Activated CD4-positive, alpha-beta T cell treated with anti-CD3 and anti-CD28 coated beads for 1 hour (primary cell): Measurements from ENCODE around the gene TMSB10.
A peak's percentile ranks its signal among the peaks of the same experiment; 100 is the strongest.
"Not testable (repeated sequence)": the region's sequence is repeated elsewhere in the genome, so short reads cannot be mapped to it uniquely, and the experiment has no call there.

Experiments used
- DNase-seq: peaks from one replicate; pipeline ENCODE4 v3.0.0-alpha.2; 2020

TMSB10 gene

DNA sequence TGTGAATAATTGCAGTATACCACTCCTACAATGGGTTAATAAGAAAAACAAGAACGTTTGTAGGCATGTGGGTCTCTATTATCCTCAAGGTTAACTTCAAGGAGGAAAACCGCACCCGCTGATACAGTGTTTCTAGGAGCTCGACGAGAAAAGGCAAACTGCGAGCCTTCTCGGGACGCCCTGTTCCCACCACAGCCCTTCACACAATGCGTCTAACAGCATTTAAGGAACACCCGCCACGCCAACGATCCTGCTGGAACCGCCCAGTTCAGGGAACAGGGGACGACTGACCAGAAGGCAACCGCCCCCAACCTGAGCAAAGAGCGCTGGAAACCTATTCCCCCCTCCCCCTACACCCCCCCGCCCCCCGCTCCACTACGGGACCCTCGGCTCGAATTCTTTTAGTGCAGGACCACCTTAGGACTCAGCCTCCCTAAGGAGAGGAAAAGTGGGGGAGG is 710 bp upstream of the TMSB10 start:
- no peak for DNase-seq

DNA sequence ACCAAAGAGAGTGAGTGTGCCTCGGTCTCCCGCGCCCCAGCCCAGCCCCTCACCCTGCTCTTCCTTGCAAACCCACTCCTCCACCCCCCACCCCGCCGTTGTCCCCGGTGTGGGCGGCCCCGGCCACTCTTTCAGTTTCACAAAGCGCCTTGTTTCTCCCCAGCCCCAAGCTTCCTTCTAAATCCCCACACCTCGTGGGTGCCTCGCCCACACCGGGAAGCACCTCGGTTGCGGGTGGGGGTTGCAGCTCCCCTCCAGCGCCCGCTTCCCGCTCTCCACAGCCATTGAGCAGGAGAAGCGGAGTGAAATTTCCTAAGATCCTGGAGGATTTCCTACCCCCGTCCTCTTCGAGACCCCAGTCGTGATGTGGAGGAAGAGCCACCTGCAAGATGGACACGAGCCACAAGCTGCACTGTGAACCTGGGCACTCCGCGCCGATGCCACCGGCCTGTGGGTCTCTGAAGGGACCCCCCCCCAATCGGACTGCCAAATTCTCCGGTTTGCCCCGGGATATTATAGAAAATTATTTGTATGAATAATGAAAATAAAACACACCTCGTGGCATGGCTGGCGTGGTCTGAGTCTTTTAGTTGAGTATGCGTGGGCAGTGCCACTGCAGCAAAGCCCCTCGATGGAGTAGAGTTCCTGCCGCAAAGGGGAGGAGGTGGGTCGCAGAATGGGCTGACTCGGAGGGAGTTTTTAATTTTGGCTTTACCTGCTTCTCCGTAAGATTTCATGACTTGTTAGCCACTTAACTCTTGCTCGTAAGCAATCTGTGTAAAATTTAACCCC is 848 bp downstream of the TMSB10 start:
- no peak for DNase-seq

DNA sequence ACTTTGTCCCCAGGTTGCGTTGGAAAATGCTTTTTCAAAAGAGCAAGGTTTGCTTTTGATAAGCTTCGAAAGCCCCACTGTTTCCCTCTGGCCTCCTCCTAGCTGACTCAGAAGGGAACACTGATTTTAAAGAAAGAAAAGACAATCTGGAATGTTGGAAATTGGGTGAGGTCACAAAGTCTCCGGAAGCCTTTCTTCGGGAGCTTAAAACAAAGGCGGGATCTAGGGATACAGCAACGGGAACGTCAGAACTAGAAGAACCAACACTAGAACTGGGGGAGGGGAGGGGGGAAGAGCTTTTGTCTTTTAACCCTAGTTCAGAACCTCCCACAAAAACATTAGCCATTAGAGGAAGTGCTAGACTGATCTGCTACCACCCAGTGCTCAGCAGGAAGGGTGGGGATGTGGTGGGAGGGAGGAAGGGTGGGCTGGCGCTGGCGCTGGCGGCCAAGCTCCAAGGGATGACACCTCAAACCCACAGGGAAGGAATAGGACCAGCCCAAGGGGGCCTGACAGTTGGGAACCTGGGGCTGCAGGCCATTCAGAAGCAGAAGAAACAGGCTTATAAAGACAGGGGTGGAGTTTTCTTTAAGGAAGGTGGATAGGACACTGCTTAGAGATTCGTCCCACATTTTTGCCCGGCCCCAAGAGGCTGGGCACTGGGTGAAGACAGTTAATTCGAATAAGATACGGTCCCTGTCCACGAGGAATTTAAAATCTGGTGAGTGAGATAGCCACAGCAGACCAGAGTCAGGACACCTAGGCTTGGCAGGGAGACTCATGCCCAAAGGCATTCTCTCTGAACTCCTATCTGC is 1.7 kb downstream of the TMSB10 start:
- no peak for DNase-seq

DNA sequence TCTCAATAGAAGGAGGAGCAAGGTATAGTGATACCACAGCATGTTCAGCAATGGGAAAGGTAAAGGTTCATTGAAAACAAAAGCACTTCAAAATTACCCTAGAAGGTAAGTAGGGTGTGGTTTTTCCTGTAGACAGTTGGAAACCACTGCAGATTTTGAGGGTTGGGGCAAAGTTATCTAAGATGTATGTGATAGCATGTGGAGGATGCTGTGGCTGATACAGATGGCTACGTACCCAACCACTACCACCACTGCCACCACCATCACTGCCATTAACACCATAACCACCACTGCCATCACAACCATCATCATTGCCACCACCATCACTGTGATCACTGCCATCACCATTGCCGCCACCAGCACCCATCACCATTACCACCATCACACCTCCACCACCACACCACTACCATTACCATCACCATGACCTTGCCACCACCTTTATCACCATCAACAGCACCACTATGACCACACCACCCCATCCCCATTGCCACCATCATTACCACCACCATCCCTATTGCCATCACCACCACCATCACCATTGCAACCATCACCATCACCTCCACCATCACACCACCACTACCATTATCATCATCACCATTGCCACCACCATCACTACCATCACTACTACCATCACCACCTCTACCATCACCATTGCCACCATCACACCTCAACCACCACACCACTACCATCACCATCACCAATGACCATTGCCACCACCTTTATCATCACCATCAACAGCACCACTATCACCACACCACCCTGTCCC is 3.7 kb downstream of the TMSB10 start:
- no peak for DNase-seq

DNA sequence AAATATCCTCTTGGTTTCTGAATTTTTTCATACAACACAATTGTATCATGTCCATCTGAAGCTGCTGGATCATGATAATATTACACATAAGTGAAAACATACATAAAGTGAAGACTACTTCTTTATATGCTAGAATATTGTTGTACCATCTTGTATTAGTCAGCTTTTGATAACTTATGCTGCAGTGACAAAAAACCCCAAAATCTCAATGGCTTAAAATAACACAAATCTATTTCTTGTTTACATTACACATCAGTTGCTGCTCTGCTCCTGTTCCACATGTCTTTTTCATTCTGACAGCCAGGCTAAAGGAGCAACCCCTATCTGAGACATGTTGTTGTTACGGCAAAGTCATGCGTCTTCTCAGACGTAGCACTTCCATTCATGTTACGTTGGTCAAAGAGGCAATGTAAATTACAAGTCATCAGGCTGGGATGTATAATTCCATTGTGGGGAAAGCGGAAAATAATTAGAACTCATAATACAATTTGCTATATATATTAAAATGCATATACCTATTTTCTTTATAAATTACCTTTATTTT is 5.8 kb downstream of the TMSB10 start:
- DNase-seq: no peak

DNA sequence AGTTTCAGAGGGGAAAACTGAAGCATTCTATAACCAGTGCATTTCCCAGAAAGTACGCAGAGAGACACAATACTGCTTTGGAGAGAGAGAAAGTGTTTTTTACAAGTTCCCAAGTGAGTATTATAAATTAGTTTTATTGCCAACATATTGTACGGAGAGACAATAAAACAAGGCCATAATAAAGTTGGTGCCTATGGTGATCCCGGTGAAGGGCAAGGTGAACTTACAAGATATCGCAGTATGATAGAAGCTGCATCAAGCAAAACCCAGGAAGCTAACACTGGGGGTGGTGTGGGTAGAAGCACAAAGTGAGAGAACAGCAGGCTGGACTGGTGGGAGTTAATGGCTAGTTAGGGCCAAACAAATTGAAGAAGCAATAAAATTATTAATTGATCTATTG is 7.5 kb downstream of the TMSB10 start:
- no peak for DNase-seq

DNA sequence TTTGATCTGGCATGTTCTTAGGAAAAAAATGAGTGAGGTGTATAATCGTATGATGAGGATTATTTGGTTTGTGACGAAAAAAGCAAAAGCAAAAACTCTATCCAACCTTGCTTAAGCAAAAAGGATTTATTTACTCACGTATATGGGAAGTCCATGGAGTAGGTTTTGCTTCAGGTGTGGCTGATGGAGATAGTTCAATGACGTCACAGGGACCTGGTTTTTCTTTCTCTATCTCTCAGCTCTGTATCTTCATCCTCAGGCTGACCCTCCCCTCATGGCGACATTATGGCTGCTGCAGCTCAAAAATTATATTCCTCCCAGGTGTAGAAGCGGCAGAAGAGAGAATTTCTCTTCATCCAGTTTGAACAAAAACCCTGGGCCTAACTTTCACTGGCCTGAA is 8.9 kb downstream of the TMSB10 start:
- no peak for DNase-seq

DNA sequence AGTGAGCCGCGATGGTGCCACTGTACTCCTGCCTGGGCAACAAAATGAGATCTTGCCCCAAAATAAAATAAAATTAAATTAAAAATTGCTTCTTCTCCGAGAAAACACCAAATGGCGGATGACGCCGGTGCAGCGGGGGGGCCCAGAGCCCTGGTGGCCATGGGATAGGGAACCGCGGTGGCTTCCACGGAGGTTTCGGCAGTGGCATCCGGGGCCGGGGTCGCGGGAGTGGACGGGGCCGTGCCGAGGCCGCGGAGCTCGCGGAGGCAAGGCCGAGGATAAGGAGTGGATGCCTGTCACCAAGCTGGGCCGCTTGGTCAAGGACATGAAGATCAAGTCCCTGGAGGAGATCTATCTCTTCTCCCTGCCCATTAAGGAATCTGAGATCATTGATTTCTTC is 10.2 kb downstream of the TMSB10 start:
- DNase-seq: not testable (repeated sequence)

DNA sequence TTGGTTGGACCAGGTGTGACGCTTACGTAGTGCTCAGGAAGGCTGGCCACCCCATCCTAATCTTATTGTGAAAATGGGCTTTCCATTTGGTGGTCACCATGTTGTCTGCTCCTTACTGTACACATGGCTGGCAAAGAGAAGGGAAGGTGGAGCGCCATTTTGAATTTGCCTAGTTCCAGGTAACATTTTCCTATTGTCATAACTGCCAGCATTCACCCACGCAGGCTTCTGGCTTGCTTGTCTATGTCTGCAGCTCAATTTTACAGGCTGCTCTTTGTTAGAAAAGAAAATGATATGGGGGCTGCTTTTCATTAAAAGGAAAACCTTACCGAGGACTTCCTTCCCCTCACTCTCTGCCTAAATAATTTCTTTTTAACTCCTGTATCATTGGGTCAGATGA is 12.4 kb downstream of the TMSB10 start:
- not testable (repeated sequence) for DNase-seq

DNA sequence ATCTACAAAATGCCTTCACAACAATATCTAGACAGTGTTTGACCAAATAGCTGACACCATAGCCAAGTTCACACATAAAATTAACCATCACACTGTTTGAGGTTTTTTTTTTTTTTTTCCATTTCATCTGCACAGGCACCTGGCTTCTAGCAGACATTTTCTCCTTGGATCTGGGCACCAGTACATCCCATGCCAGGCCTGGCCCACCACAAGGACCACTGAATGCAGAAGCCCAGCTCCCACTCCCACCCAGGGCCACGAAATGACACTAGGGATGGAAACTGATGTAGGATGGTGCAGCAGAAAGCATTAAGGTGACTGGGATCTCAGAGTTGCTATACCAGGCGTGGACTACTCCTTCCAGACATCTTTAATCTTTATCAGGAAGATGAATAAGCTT is 13.0 kb downstream of the TMSB10 start:
- no peak for DNase-seq

DNA sequence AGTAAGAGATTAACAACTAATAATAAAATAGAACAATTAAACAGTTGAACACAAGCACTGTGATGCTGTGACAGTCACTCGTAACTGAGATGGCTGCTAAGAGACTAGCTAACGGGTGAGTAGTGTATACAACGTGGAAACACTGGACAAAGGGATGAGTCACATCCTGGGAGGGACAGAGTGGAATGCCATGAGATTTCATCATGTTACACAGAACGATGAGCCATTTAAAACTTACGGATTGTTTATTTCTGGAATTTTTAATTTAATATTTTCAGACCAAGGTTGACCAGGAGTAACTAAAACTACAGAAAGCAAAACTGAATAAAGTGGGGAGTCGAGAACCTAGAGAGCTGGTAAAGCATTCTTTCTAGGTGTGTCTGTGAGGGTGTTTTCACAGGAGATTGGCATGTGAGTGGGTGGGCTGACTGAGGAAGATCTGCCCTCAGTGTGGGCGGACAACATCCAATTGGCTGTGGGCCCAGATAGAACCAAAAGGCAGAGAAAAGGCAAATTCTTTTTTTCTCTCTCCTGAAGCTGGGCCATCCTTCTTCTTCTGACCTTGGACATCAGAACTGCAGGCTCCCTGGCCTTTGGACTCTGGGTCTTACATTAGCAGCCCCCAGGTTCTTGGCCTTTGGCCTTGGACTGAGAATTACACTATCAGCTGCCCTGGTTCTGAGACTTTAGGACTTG is 14.6 kb downstream of the TMSB10 start:
- no peak for DNase-seq

DNA sequence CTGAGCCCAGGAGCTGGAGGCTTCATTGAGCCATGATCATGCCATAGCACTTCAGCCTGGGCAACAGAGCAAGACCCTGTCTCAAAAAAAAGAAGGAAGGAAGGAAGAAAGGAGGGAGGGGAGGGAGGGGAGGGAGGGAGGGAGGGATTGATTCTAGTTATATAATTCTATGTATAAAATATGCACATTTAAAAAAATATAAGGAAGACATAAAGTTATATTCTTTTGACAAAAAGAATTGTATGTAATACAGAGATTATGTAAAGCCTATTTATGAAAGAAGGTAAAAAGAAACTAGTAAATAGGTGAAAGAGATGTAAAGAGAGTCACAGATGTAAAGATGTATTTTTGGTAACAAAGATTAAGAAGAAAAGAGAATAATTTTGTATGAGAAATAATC is 17.6 kb downstream of the TMSB10 start:
- no peak for DNase-seq

DNA sequence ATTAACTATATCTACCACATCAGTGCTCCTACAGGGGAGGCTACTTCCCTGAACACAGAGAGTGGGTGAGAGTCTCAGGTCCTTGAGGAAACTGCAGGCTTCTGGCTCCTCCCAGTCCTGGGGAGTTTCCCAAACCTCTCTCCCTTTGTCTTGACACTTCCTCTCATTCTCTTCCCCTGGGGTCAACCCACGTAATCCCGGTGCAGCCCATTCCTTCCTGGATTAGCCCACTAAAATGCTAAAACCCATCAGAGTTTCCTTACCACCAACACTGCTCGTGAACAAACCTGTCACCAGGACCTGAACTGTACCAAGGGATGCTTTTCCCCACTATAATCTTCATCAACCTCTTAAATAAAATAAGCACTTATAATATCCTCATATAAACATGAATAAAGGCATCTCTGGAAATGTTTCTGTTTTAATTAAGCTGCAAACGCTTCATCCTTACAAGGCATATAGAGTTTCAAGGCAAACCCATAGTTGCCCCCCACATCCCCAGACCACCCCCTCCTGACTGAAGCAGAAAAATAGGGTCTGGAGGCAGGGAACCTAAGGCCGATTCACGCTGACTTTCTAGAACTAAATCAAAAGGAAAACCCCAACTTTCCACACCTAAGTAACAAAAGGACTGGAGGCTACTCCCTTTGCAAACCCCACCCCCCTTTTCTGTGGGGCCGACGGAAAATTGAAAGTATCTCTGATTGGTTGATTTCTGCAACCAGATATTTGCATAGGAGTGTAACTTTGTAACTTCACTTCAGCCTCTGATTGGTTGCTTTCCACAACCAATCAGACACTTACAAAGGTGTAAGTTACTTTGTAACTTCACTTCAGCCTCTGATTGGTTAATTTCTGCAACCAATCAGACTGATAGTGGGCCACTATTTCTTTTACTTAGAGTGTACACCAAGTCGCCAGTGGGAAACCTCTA is 19.0 kb downstream of the TMSB10 start:
- no peak for DNase-seq

DNA sequence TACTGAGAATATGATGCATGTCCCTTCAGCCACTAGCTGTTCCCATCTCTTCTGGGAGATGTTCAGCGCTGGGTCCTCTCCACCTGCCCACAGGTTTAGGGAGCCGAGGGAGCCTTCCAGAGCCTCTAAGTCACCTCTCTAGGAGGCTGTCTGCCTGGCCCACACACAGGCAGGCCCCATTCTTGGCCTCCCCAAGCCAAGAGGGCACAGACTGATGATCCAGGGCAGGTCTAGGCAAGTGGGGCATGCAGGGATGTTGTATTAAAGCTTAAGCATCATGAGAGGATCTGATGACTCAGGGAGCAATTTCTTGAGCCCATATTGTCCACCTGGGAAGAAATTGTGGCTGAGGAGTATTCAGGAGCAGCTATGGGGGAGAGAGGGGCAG is 19.9 kb downstream of the TMSB10 start:
- no peak for DNase-seq

DNA sequence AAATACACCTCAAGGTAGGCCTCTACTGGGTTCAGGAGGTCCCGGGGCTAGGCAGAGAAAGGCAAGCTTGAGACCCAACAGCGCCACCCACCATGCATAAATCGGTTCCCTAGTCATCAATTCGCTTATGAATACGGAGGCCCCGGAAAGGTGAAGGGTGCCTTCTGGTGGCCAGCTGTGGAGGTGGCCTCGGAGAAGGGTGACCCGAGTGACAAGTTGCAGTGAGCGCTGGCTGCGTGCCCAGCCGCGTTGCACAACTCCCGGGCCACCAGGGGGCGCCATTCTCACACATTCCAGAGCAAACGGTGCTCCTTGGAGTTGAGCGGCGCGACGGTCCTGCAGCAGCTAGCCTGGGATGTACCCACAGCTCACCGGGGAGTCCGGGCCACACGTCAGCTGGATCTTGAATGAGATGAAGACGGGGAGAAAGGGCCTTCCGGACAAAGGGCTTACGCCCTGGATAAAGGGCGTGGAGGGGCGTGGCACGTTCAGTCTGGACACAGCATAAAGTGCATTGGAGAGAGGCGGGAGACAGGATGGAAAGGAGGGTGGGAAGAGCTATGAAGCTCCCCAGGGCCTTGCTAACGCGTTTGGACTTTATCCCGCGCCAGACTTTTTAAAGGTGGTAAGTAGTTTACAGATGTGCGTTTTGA is 20.4 kb downstream of the TMSB10 start:
- DNase-seq: peak; percentile 97

DNA sequence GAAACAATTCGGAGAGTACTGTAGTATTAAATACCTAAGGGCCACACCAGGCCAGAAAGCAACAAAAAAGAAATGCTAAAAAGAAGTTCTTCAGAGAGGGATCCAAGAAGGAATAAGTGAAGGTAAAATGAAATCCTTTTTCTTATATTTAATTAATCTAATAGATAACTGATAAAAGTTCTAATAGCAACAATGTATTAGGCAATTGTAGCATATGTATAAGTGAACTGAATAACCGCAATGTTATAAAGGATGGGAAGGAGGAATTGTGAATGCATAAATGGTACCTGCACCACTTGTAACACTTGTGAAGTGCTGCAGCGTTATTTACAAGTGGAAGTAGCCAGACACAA is 21.8 kb downstream of the TMSB10 start:
- no peak for DNase-seq

DNA sequence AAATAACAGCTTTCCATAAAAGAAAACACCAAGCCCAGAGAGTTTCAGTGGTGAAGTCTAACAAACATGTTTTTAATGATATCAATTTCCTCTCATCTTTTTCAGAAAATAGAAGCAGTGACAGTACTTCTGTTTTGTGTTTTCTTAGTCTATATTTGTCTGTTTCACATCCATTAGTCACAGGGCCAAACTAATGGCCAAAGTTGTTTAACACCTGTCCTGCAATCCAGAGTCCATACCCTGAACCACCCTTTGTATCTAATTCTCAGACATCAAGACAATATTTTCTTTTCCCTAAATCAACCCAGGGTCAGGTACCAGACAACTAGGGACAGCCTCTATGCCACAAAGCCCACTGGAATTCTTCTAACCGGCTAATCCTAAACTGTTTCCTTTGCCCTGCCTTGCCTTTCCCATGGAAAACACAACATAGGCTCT is 25.9 kb downstream of the TMSB10 start:
- DNase-seq: no peak

DNA sequence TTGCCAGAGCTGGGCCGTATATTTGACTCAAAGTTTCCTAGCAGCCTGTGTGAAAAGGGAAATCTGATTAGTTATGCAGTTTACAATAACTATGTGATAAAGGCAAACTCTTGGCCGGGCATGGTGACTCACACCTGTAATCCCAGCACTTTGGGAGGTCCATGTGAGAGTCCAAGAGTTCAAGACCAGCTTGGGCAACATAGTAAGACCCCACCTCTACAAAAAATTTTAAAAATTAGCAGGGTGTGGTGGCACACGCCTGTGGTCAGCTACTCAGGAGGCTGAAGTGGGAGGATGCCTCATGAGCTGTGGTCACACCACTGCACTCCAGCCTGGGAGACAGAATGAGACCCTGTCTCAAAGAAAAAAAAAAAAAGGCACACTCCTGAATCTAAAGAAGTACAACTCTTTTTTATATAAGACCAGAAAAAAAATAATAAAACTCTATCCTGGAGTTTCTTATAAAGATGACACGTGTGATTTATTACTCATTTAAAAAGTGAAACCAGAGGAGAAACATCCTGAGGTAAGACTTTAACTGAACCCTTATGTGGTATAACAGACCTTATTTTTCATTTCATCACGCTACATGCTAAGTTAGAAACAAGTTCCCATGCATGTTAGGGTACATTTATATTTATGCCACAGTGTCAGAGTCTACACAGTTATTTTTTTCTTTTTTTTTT is 32.9 kb downstream of the TMSB10 start:
- DNase-seq: no peak

DNA sequence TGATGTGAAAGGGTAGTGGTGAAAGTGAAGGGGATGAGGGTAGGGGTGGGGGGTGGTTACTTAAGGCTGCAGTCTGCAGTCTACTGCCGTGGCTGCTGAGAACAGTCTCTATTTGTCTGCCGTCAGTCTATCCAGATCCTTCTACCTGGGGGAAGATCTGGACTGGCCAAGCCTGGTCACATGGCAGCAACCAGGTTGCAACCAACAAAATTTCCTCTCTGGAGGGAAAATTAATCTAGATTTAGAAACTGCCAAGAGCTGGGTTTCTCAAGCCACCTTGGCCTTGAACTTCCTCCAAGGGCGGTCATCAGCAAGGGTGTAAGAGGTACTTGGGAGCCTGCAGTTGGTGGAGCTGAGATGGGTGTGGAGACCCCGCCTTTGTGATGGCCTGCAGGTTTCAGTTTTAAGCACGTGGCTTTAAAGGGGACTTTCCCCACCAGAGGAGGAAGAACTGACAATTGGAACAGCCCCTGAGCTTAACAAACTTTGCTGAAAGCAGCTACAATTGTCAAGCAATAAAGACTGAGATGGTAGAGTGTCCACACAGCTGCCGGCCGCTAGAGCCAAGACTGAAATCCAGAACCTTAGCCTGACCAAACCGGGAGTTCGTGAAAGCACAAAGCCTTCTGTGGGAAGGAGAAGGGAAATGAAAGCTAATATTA is 34.1 kb downstream of the TMSB10 start:
- peak; percentile 54 for DNase-seq

DNA sequence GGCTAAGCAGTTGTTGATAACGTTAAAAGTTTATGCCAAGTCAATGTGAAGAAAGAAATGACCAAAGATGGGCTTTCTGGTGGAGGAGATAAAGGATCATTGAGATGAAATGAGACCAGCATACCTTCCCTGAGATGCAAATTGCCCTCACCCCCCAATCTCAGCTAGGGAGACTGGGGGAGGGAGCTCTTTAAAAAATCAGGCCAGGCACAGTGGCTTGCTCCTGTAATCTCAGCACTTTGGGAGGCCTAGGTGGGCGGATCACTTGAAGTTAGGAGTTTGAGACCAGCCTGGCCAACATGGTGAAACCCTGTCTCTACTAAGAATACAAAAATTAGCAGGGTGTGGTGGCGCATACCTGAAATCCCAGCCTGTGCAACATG is 34.6 kb downstream of the TMSB10 start:
- DNase-seq: no peak
